Occipital lobe (tissue), 3 donors: ENCODE results near the gene SKIDA1. TPM values are rescaled to one million over a fixed set of nuclear protein-coding genes. Genes with fewer than 3 reads are reported as not detected.

Source experiments
- DNase-seq: peaks from one replicate; lab custom pipeline; 2025; lab: John Stamatoyannopoulos, UW
- small RNA-seq: library from RNA; depleted of rRNA; stranded (forward); fragments of <200 nt; gene quantifications from one replicate; pipeline ENCODE3, GENCODE V24; 2014
- total RNA-seq: library from RNA; depleted of rRNA; stranded (reverse); fragments of >200 nt; gene quantifications from one replicate; pipeline ENCODE4 v1.2.3, GENCODE V29; 2014

The SKIDA1 gene
- total RNA-seq, 1 donor from 2014 or later: 9.4 TPM

- no peak for DNase-seq
Observed at GRCh38 chr10:21487416-21488180, 37.9 kb downstream of the SKIDA1 start.

DNA sequence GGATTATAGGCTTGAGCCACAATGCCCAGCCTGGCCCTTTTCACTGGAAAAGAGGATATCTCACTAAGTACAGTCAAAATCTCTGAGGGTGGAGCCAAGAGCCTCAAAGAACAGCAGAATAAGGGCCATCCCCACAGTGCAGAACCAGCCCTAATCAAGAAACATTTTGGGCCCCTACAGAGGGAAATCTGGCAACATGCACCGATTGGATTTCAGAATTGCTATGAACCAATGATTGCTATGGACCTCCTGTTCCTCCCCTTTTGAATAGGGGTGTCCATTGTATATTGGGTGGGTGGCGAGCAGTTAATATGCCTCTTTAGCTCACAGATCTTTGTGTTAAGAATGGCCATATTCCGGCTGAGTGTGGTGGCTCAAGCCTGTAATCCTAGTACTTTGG, 42.7 kb downstream of the SKIDA1 start:
- no peak for DNase-seq

- DNase-seq: no peak
Observed at GRCh38 chr10:21481407-21481806, 44.1 kb downstream of the SKIDA1 start.

DNA sequence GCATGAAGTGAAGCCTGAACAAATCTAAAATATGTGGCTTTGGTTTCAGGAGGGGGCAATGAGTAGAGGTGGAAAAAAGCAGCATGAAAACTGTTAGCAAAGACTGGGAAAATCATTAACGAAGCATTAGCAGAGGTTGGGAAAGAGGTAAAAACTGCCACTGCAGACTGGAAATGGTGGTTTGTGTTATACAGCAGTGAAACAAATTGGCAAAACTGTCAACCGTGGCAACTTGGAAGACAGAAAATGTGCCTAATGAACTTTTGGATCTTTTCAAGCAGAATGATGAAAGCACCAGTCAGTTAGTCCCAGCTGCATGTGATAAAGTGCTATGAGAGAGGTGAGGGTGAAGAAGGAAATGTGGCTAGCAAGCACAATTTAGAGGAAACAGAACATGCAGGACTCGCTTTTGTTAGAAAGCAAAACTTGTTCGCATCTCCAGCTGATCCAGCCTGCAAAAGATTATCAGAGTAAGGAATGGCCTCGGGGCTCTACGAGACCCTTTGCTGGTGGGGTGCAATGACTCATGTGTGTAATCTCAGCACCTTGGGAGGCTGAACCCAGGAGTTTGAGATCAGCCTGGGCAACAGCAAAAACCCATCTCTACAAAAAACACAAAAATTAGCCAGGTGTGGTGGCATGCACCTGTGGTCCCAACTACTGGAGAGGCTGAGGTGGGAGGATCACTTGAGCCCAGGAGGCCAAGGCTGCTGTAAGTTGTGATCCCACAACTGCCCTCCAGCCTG, 45.7 kb downstream of the SKIDA1 start:
- no peak for DNase-seq

- DNase-seq: no peak
Observed at GRCh38 chr10:21475393-21475792, 50.1 kb downstream of the SKIDA1 start.

DNA sequence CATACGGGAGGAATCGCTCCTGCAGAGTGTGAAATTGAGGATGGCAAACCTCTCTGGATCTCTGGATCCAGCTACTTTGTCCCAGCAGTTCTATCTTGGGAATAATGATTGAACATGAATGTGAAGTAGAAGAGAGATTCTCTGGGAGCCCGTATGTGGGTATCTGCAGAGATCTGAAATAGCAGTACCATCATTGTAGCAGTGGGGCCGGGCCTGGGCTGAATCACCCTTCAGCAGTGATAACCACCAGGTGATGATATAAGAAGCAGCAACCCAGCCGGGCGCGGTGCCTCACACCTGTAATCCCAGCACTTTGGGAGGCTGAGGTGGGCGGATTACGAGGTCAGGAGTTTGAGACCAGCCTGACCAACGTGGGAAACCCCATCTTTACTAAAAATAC, 51.9 kb downstream of the SKIDA1 start:
- DNase-seq: no peak

DNA sequence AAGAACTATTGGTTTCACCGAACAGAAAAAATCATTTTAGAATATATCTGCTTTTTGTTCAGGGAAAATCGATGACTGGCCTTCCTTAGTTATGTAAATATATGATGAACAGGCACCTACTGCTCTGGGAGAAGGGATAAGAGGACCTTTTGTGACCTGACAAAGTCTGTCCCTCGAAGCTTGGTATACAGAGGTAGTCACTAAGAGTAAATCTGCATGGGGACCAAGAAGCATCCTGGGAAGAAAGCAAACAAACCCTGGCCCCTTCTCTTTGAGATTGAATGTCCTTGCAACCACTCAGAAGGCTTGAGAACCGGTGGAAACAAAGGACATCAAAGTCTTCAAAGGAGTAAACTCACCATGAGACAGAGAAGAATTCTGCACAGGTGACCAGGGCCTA, 52.3 kb downstream of the SKIDA1 start:
- no peak for DNase-seq

DNA sequence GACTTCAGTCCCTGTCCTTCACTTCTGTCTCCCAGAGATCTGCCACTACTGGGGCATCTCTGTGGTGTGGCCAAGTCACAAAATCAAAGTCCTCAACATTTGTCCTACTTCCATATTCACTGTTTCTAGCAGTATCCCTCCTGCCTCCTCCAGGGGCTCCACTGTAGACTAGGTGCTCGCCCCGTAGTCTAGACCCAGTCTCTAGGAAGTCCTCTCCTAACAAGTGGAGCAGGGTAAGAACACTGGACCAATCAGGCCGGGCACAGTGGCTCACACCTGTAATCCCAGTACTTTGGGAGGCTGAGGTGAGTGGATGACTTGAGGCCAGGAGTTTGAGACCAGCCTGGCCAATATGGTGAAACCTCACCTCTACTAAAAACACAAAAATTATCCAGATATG, 57.4 kb downstream of the SKIDA1 start:
- no peak for DNase-seq

GRCh38 chr10:21467633-21468032, 57.8 kb downstream of the SKIDA1 start:
- DNase-seq: no peak

- no peak for DNase-seq
Observed at GRCh38 chr10:21464134-21464533, 61.3 kb downstream of the SKIDA1 start.

Small RNA genes lying within 50 kb of the gene (small RNA-seq; reads per million reads assigned to genes)
- gene MIR1915 (not detected), gene RF00019 (not detected), gene RNU6-306P (not detected)

Other genes starting within 250 kb of the SKIDA1 start
- gene MLLT10, start 8.6 kb upstream of the SKIDA1 start, total RNA-seq: 54.7 TPM